HFF-Myc (cell line): Measurements from ENCODE around the gene MYO15A.
A peak's percentile ranks its signal among the peaks of the same experiment; 100 is the strongest.

Experiments
- DNase-seq: peaks from one replicate; pipeline ENCODE4 v3.0.0-alpha.2; 2011; ENCODE audit warnings: low read depth; ENCODE audit errors: extremely low read depth
- H3K4me3 ChIP-seq: replicated peaks from 2 replicates; pipeline ENCODE4 v1.5.1; 2011; ENCODE audit warnings: low read depth, mild to moderate bottlenecking, control low read depth, low read length
- TF ChIP-seq, protein P1 (sequence below): IDR thresholded peaks from 2 replicates; pipeline ENCODE4 v1.5.1; 2012; ENCODE audit warnings: mild to moderate bottlenecking, low read depth, low read length, control low read depth; ENCODE audit errors: missing control alignments

Gene MYO15A

DNA sequence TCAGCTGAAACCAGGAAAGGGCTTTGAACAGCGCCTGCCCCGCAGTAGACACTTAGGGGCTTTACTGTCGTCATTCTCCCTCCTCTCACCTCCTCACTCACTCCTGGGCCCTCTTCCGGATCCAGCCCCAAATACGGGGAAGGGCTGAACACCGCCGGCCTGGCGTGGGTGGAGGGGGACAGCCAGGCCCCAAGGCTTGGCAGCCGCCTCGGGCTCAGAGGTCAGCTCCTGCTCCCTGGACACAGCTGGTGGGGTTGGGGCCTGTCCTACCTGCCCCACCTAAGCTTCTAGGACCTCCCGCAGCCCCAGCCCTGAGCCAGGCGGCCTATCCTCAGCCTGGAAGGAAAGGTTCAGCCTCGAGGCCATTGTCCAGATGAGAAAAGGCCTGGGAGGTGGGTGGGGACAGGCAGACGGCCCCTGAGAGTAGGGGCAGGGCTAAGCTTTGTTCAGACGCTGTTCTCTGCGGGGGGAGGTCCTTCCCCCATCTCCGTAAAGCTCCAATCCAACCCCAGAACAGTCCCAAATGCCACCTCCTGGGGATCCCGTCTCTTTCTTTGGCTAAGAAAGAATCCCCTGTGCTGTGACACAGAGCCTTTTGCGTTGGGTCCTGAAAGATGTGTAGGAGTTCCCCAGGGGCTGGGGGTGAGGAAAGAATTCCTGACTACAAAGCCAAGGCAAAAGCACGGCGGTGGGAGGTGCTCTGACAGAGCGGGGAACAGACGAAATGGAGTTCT is 116.0 kb downstream of the MYO15A start:
- TF ChIP-seq, protein P1, sequence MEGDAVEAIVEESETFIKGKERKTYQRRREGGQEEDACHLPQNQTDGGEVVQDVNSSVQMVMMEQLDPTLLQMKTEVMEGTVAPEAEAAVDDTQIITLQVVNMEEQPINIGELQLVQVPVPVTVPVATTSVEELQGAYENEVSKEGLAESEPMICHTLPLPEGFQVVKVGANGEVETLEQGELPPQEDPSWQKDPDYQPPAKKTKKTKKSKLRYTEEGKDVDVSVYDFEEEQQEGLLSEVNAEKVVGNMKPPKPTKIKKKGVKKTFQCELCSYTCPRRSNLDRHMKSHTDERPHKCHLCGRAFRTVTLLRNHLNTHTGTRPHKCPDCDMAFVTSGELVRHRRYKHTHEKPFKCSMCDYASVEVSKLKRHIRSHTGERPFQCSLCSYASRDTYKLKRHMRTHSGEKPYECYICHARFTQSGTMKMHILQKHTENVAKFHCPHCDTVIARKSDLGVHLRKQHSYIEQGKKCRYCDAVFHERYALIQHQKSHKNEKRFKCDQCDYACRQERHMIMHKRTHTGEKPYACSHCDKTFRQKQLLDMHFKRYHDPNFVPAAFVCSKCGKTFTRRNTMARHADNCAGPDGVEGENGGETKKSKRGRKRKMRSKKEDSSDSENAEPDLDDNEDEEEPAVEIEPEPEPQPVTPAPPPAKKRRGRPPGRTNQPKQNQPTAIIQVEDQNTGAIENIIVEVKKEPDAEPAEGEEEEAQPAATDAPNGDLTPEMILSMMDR, result no peak
- H3K4me3 ChIP-seq, result peak overlapping the region; percentile 30
- no peak for DNase-seq

DNA sequence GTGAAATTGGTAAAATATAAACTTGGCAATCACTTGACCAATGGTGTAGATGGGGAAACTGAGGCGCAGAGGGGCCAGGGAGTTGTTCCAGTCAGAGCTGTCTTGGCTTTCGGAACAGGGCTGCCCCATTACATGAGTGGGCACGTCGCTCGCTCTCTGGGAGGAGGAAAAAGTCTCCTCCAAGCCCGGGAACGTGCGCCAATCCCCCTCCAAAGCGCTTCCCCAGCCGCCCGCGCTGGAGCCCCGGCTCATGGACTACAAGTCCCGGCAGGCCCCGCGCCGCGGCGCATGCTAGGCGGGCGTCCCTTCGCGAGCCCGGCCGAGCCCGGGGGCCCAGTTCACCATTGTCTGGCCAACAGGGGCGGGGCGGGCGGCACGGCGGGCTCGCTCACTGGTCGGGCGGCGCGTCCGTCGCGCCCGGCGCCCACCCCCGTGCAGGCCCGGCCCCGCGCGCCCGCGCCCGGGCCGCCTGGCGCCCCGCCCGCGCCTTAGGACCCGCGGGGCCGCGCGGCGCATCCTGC is 116.6 kb downstream of the MYO15A start, which contains the start of gene LLGL1:
Gene LLGL1 (plus strand): TSS at position 515 of the 521 bp plus-strand sequence. CDS start 48 bp downstream, outside the sequence.
- DNase-seq, result peak; percentile 47
- TF ChIP-seq, protein P1, result no peak

DNA sequence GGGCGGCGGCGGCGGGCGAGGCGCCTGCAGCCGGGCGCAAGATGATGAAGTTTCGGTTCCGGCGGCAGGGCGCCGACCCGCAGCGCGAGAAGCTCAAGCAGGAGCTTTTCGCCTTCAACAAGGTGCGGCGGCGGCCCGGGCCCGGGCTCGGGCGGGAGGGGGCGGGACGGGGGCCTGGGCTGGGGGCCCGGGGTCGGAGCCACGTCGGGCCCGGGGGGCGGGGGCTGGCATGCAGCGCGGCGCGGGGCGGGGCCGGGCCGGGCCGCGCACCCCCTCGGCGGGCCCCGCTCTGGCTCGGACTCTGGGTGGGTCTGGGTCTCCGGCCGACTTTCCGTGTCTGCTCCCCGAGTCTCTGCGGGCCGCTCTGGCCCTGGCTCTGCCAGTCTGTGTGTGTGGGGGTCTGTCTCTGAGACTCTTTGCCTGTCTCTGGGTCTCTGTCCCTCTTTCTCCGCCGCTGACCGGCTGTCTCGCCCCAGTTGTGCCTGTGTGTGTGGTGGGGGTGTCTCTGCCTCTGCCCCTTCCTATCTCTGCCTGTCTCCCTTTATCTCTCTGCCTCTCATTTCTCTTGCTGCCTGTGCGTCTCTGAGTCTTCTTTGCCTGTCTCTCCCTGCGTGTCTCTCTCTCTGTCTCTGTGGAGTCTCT is 117.2 kb downstream of the MYO15A start:
- H3K4me3 ChIP-seq, result peak overlapping the region; percentile 76
- no peak for DNase-seq
- TF ChIP-seq, protein P1, result no peak

More for the DNA sequence above, 116.6 kb downstream of the MYO15A start, which contains the start of gene LLGL1:
- peak within 1 kb of the TSS; percentile 76 for H3K4me3 ChIP-seq

DNA sequence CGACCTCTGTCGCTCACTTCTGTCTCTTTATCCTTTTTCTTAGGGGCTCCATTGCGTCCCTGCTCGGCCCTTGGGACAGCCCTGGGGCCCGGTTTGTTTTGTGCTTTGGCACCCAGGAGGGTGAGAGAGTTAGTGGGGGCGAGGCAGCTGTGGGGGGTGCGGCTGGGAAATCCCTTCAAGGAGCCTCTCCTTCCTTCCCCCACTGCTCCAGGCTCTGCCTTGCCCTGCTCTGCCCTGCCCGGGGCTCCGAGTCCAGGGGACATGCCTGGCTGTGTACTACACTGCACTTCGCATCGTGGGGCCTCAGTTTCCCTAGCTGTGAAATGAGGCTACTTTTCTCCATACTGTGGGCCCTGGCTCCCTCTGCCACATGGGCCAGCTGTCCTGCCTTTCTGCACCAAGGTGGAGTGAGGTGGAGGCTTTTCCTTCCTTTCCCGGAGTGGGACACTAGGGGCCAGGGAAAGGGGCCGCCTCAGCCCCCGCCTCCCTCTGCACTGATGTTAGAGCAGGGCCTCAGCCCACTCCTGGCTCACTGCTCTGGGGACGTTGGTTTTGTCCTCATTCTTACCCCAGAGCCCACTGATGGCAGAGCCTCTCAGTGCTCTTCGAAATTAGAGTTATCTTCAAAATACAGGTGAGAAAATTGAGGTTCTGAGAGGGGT is 117.9 kb downstream of the MYO15A start:
- TF ChIP-seq, protein P1, result no peak
- H3K4me3 ChIP-seq, result peak overlapping the region; percentile 76
- DNase-seq, result no peak

DNA sequence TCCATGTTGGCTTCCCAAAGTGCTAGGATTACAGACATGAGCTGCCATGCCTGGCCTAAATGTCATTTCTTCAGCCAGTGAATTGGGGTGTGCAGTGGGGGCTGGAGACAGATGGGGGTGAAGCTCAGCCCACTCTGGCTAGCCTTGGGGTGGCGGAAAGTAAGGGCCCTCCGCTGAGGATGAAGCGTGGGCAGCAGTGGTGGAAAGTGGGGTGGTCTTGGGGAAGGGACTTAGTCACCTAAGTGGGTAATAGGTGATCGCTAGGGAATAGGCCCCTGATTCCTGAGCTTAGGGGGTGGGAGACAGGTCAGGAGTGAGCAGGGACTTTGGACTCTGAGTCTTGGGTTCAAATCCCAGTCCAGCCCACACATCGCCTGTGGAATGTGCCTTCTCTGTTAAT is 119.1 kb downstream of the MYO15A start:
- DNase-seq, result no peak
- TF ChIP-seq, protein P1, result no peak
- no peak overlapping the region for H3K4me3 ChIP-seq

DNA sequence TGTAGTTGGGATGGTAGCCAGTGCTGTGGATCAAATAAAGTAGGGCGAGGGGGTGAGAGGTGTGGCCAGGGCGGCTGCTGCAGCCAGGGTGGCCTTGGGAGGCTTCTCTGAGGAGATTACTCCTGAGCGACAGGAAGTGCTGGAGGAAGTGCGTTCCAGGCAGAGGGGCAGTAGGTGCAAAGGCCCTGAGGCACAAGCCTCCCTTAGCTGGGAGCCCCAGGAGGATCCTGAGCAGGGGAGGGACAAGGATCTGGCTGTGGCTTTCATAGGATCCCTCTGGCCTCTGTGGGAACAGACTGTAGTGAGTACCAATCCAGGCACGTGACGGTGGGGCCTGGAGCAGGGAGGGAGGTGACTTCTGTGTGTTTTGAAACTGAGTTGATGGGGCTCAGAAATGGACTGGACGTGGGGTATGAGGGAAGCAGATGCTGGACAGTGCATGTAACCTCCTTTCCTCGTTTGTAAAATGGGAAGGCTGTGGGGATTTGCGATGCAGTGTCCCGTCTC is 119.7 kb downstream of the MYO15A start:
- DNase-seq, result no peak
- TF ChIP-seq, protein P1, result no peak
- no peak overlapping the region for H3K4me3 ChIP-seq
